ENCODE measurements around the gene MRPL20.

GRCh38 chr1:1353389-1354151 lies 53.5 kb downstream of the MRPL20 start:
- TF ChIP-seq CTCF (IDR thresholded peaks at IDR 0.05) (no peak), POLR2A (IDR thresholded peaks at IDR 0.05) (no peak)
